Neural progenitor cell (in vitro differentiated cells): ENCODE measurements around the gene KCTD19. TPM values are rescaled to one million over a fixed set of nuclear protein-coding genes. Genes with fewer than 3 reads are reported as not detected.

ENCODE experiments used
- DNase-seq: peaks from one replicate; pipeline ENCODE4 v3.0.0-alpha.2; 2016; ENCODE audit warnings: low spot score
- H2AFZ ChIP-seq: fragments of 200-600 bp; sonication (generic); replicated peaks from 2 replicates; pipeline ENCODE4 v1.6.1; 2016; ENCODE audit warnings: antibody characterized with exemption
- H3F3A ChIP-seq: fragments of 200-600 bp; sonication (generic); 2 replicates; pipeline ENCODE4 v1.6.1; 2016; ENCODE audit warnings: antibody characterized with exemption, low read depth
- H3K27ac ChIP-seq: fragments of 200-600 bp; sonication (generic); 2 replicates; pipeline ENCODE4 v1.5.1; 2016; ENCODE audit warnings: mild to moderate bottlenecking
- H3K27me3 ChIP-seq: fragments of 200-600 bp; sonication (generic); 2 replicates; pipeline ENCODE4 v1.6.1; 2016; ENCODE audit warnings: mild to moderate bottlenecking, moderate library complexity
- H3K36me3 ChIP-seq: fragments of 200-600 bp; sonication (generic); 2 replicates; pipeline ENCODE4 v1.5.1; 2016
- H3K4me1 ChIP-seq: fragments of 200-600 bp; sonication (generic); 2 replicates; pipeline ENCODE4 v1.6.1; 2016; ENCODE audit warnings: mixed run types
- H3K4me2 ChIP-seq: fragments of 200-600 bp; sonication (generic); 2 replicates; pipeline ENCODE4 v1.6.1; 2016
- H3K4me3 ChIP-seq: fragments of 200-600 bp; sonication (generic); 2 replicates; pipeline ENCODE4 v1.5.1; 2016
- H3K79me2 ChIP-seq: fragments of 200-600 bp; sonication (generic); 2 replicates; pipeline ENCODE4 v1.6.1; 2016; ENCODE audit warnings: low read depth
- H3K9ac ChIP-seq: fragments of 200-600 bp; sonication (generic); 2 replicates; pipeline ENCODE4 v1.6.1; 2016
- H3K9me3 ChIP-seq: fragments of 200-600 bp; sonication (generic); 2 replicates; pipeline ENCODE4 v1.5.1; 2016; ENCODE audit warnings: low read depth
- H4K20me1 ChIP-seq: fragments of 200-600 bp; sonication (generic); 2 replicates; pipeline ENCODE4 v1.6.1; 2016; ENCODE audit warnings: low read depth
- H3K27ac Mint-ChIP-seq: 3 replicates; pipeline ENCODE4 v1.8.0; 2021; ENCODE audit warnings: mixed read lengths
- H3K27me3 Mint-ChIP-seq: 2 replicates; pipeline ENCODE4 v1.8.0; 2022; ENCODE audit warnings: low read depth, mild to moderate bottlenecking, inconsistent platforms, moderate library complexity, mixed read lengths; ENCODE audit not compliant: insufficient read depth
- H3K36me3 Mint-ChIP-seq: 3 replicates; pipeline ENCODE4 v1.8.0; 2021; ENCODE audit warnings: mixed read lengths
- H3K4me1 Mint-ChIP-seq: 3 replicates; pipeline ENCODE4 v1.8.0; 2021; ENCODE audit warnings: mixed read lengths
- H3K4me3 Mint-ChIP-seq: 3 replicates; pipeline ENCODE4 v1.8.0; 2021; ENCODE audit warnings: mild to moderate bottlenecking, moderate library complexity, mixed read lengths
- H3K9me3 Mint-ChIP-seq: 3 replicates; pipeline ENCODE4 v1.8.0; 2020; ENCODE audit warnings: mixed read lengths
- CTCF ChIP-seq: fragments of 200-600 bp; sonication (generic); IDR thresholded peaks from 2 replicates; pipeline ENCODE4 v1.5.1; 2017; ENCODE audit warnings: antibody characterized with exemption, mild to moderate bottlenecking
- EZH2 ChIP-seq: fragments of 200-600 bp; sonication (generic); IDR thresholded peaks from 2 replicates; pipeline ENCODE4 v1.6.1; 2017; ENCODE audit warnings: antibody characterized with exemption, mild to moderate bottlenecking, moderate library complexity
- EZH2phosphoT487 ChIP-seq: fragments of 200-600 bp; sonication (generic); IDR thresholded peaks from 2 replicates; pipeline ENCODE4 v1.6.1; 2017; ENCODE audit warnings: antibody characterized with exemption
- total RNA-seq: library from RNA; depleted of rRNA; stranded (reverse); fragments of >200 nt; gene quantifications from 2 replicates; pipeline ENCODE4 v1.2.3, GENCODE V29; 2015; ENCODE audit warnings: low replicate concordance

The KCTD19 gene
- total RNA-seq, 1 donor from 2014 or later, result 1.1 TPM

- TF ChIP-seq EZH2phosphoT487, result no peak
- TF ChIP-seq EZH2, result no peak
- no peak for TF ChIP-seq CTCF
- peaks cover 17% of the 10 kb centered on the region for H3F3A ChIP-seq
- Mint-ChIP-seq H3K27me3 (peaks cover 20% of the 10 kb centered on the region), H3K27ac (no peak overlapping the region), H3K36me3 (no peaks in the 10 kb centered on the region), H3K4me1 (peaks cover 14% of the 10 kb centered on the region), H3K9me3 (no peaks in the 10 kb centered on the region), H3K4me3 (no peak overlapping the region)
- H4K20me1 ChIP-seq, result no peaks in the 10 kb centered on the region
- no peaks in the 10 kb centered on the region for H3K36me3 ChIP-seq
- peaks cover 15% of the 10 kb centered on the region for H3K4me1 ChIP-seq
- H2AFZ ChIP-seq, result no peak overlapping the region
- peaks cover 33% of the 10 kb centered on the region for H3K27me3 ChIP-seq
- H3K4me3 ChIP-seq, result no peak overlapping the region
- no peak overlapping the region for H3K27ac ChIP-seq
- H3K4me2 ChIP-seq, result no peak overlapping the region
- H3K9me3 ChIP-seq, result no peaks in the 10 kb centered on the region
- no peak for DNase-seq
- no peaks in the 10 kb centered on the region for H3K79me2 ChIP-seq
- no peak overlapping the region for H3K9ac ChIP-seq
Measured at GRCh38 chr16:67252609-67253497, 73.7 kb downstream of the KCTD19 start.

- no peaks in the 10 kb centered on the region for H3K36me3 Mint-ChIP-seq
- Histone ChIP-seq H3K4me2 (peak overlapping the region; percentile 92), H4K20me1 (peaks cover 6% of the 10 kb centered on the region), H3K4me1 (peaks cover 25% of the 10 kb centered on the region), H3K9ac (no peak overlapping the region), H3K4me3 (peak overlapping the region; percentile 64), H3F3A (peaks cover 35% of the 10 kb centered on the region), H3K36me3 (no peaks in the 10 kb centered on the region), H3K79me2 (no peaks in the 10 kb centered on the region), H3K27ac (no peak overlapping the region), H3K9me3 (no peaks in the 10 kb centered on the region), H3K27me3 (peaks cover 41% of the 10 kb centered on the region), H2AFZ (no peak overlapping the region)
- no peak for DNase-seq
- H3K4me1 Mint-ChIP-seq, result peaks cover 25% of the 10 kb centered on the region
- peaks cover 24% of the 10 kb centered on the region for H3K27me3 Mint-ChIP-seq
- H3K27ac Mint-ChIP-seq, result no peak overlapping the region
- peak overlapping the region; percentile 84 for H3K4me3 Mint-ChIP-seq
- H3K9me3 Mint-ChIP-seq, result no peaks in the 10 kb centered on the region
- TF ChIP-seq CTCF, result no peak
- TF ChIP-seq EZH2, result no peak
- TF ChIP-seq EZH2phosphoT487, result no peak
Measured at GRCh38 chr16:67250045-67250327, 76.6 kb downstream of the KCTD19 start.

- Histone ChIP-seq H3K4me3 (peak overlapping the region; percentile 64), H4K20me1 (peaks cover 6% of the 10 kb centered on the region), H3K4me1 (peaks cover 25% of the 10 kb centered on the region), H2AFZ (peak overlapping the region; percentile 96), H3K9me3 (no peaks in the 10 kb centered on the region), H3K27ac (no peak overlapping the region), H3K27me3 (peaks cover 41% of the 10 kb centered on the region), H3F3A (peaks cover 35% of the 10 kb centered on the region), H3K9ac (no peak overlapping the region), H3K36me3 (no peaks in the 10 kb centered on the region), H3K79me2 (no peaks in the 10 kb centered on the region), H3K4me2 (peak overlapping the region; percentile 92)
- Mint-ChIP-seq H3K36me3 (no peaks in the 10 kb centered on the region), H3K27ac (no peak overlapping the region), H3K4me1 (peaks cover 27% of the 10 kb centered on the region), H3K4me3 (peak overlapping the region; percentile 84), H3K9me3 (no peaks in the 10 kb centered on the region), H3K27me3 (peaks cover 24% of the 10 kb centered on the region)
- no peak for TF ChIP-seq EZH2phosphoT487
- TF ChIP-seq CTCF, result no peak
- TF ChIP-seq EZH2, result no peak
- no peak for DNase-seq
Measured at GRCh38 chr16:67249178-67250044, 77.1 kb downstream of the KCTD19 start.
